ENCODE results near the gene FN3KRP. TPM values are rescaled to one million over a fixed set of nuclear protein-coding genes. Genes with fewer than 3 reads are reported as not detected.

The FN3KRP gene
- total and polyA plus RNA-seq, 2 of the 13 experiments (the other 11 are each of a cell fraction or from before 2014, with no cell fraction given), result 22.4 to 28.2 TPM

GRCh38 chr17:82734987-82735866 lies 18.7 kb downstream of the FN3KRP start, which contains the start of gene FN3K (continued):
- TF ChIP-seq SMYD3 (CRISPR knock-in tag; IDR thresholded peaks at IDR 0.05) (0 out of 2 replicates have a peak, but pooled peaks have one; percentile 23), ELF3 (CRISPR knock-in tag; IDR thresholded peaks at IDR 0.05) (peak; percentile 47; the same call in 1 of the 2 replicates), PRDM10 (CRISPR knock-in tag; IDR thresholded peaks at IDR 0.05; ENCODE audit: low read depth) (no peak), ZFX (CRISPR knock-in tag; IDR thresholded peaks at IDR 0.05; ENCODE audit: low read depth) (peak; percentile 88), NFAT5 (CRISPR knock-in tag; IDR thresholded peaks at IDR 0.05) (0 out of 2 replicates have a peak, but pooled peaks have one; percentile 32), ATF7 (IDR thresholded peaks at IDR 0.05) (no peak), ATF7 (CRISPR knock-in tag; IDR thresholded peaks at IDR 0.05) (0 out of 2 replicates have a peak, but pooled peaks have one; percentile 45), ZBTB44 (CRISPR knock-in tag; IDR thresholded peaks at IDR 0.05) (peak; percentile 75; the same call in 1 of the 2 replicates), ADNP (CRISPR knock-in tag; IDR thresholded peaks at IDR 0.05) (no peak), NFRKB (IDR thresholded peaks at IDR 0.05) (no peak), SP5 (CRISPR knock-in tag; IDR thresholded peaks at IDR 0.05; ENCODE audit: borderline replicate concordance, low read depth) (0 out of 2 replicates have a peak, but pooled peaks have one; percentile 16), HIVEP1 (CRISPR knock-in tag; IDR thresholded peaks at IDR 0.05) (no peak), STAT6 (CRISPR knock-in tag; IDR thresholded peaks at IDR 0.05; ENCODE audit: borderline replicate concordance) (no peak), ZNF143 (CRISPR knock-in tag; IDR thresholded peaks at IDR 0.05) (0 out of 2 replicates have a peak, but pooled peaks have one; percentile 12), HNRNPLL (IDR thresholded peaks at IDR 0.05; ENCODE audit: low read depth, low read length, poor library complexity, severe bottlenecking) (peak; percentile 80)
